Neural crest cell (in vitro differentiated cells): ENCODE measurements around the gene HARS1. TPM values are rescaled to one million over a fixed set of nuclear protein-coding genes. Genes with fewer than 3 reads are reported as not detected.
A peak's percentile ranks its signal among the peaks of the same experiment; 100 is the strongest.

Source experiments
- DNase-seq: peaks from one replicate; pipeline ENCODE4 v3.0.0; 2021; ENCODE audit warnings: low read depth, mixed read lengths, low spot score
- H3K27ac Mint-ChIP-seq: one replicate; pipeline ENCODE4 v1.8.0; 2021; ENCODE audit warnings: mild to moderate bottlenecking, mixed read lengths; ENCODE audit not compliant: unreplicated experiment
- H3K27me3 Mint-ChIP-seq: 2 replicates; pipeline ENCODE4 v1.8.0; 2021; ENCODE audit warnings: low read depth, mild to moderate bottlenecking, mixed read lengths
- H3K36me3 Mint-ChIP-seq: 2 replicates; pipeline ENCODE4 v1.8.0; 2021; ENCODE audit warnings: low read depth, mild to moderate bottlenecking, mixed read lengths
- H3K4me1 Mint-ChIP-seq: 2 replicates; pipeline ENCODE4 v1.8.0; 2021; ENCODE audit warnings: mixed read lengths
- H3K4me3 Mint-ChIP-seq: one replicate; pipeline ENCODE4 v1.8.0; 2021; ENCODE audit warnings: mild to moderate bottlenecking, mixed read lengths
- H3K9me3 Mint-ChIP-seq: 2 replicates; pipeline ENCODE4 v1.8.0; 2021; ENCODE audit warnings: mixed read lengths
- CTCF ChIP-seq: fragments of 200-600 bp; sonication (generic); conservative IDR thresholded peaks from 2 replicates; pipeline ENCODE4 v1.5.0; 2021; ENCODE audit warnings: antibody characterized with exemption, mild to moderate bottlenecking
- total RNA-seq: library from RNA; stranded (reverse); gene quantifications from 2 replicates; pipeline ENCODE4 v1.2.1, GENCODE V29; 2021

HARS1 gene
- total RNA-seq, 1 donor from 2014 or later = 98.7 TPM

DNA sequence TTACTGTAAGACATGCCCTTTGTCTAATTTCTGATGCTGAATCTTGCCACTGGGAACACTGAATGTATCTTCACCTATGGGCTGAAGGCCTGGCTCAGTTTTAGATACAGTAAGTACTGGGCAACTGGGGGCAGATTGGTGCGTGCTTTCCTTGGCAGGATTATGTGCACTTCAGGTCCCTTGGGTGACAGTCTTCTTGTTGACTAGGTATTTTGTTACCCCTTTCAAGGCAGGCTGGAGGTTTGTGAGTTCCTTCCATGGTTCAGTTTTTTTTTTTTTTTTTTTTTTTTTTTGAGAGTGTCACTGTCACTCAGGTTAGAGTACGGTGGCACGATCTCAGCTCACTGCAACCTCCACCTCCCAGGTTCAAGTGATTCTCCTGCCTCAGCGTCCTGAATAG lies 16.6 kb upstream of the HARS1 start:
- no peak for DNase-seq
- Mint-ChIP-seq H3K4me3 (peak overlapping the region; percentile 54), H3K27me3 (peaks cover 9% of the 10 kb centered on the region), H3K36me3 (peaks cover 6% of the 10 kb centered on the region), H3K9me3 (no peaks in the 10 kb centered on the region), H3K27ac (no peak overlapping the region), H3K4me1 (peaks cover 21% of the 10 kb centered on the region)
- TF ChIP-seq CTCF = no peak

DNA sequence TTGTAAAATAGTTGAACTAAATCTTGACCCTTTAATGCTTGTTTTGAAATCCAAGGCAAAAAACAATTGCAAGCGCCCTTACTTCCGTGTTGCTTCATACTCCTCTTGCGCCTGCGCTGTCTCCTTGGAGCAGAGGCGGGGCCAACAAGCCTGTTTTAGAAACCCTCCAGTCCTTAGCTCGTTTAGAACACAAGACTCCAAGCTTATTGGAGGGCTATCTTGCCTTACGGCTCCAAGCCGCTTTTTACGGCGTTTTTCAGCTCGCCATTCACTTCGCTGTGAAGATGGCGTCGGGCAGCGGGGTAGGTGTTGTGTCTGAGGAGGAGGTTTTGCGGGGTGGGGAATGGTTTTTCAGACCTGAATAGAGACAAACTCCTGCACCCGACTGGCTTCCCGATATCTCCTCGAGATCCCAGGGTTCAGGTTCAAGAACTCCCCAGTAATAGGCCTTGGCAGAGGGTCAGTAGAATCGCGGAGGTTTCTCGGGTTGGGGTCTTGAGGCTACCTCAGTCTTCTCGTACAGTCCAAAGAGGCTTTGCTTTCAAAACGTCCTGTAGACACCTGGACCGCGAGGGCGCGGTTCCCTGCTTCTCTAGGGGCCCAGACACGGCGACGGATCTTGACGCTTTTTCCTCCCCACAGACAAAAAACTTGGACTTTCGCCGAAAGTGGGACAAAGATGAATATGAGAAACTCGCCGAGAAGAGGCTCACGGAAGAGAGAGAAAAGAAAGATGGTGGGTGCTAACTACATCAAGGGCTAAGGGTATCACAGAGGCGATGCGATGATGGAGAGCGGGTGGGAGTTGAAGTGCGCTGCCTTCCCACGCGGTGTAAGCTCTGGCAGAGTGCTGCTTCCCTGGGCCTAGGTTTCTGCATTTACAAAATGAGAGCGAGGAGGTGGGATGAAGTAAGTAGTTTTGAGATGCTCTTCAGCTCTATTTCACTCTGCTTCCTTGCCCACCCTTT lies 9.3 kb upstream of the HARS1 start, which contains the start of gene ZMAT2:
ZMAT2 (plus strand) TSS at position 271 of the 968 bp plus-strand sequence; CDS start at position 285, 14 bp downstream.
- DNase-seq = peak; percentile 83
- Mint-ChIP-seq H3K27me3 (no peaks in the 10 kb centered on the region), H3K27ac (peak within 1 kb of the TSS; percentile 96), H3K9me3 (no peaks in the 10 kb centered on the region), H3K4me1 (peaks cover 21% of the 10 kb centered on the region), H3K4me3 (peak within 1 kb of the TSS; percentile 99), H3K36me3 (peaks cover 27% of the 10 kb centered on the region)
- TF ChIP-seq CTCF = no peak

- H3K9me3 Mint-ChIP-seq = no peaks in the 10 kb centered on the region
- DNase-seq = no peak
- peaks cover 28% of the 10 kb centered on the region for H3K36me3 Mint-ChIP-seq
- H3K4me1 Mint-ChIP-seq = peaks cover 29% of the 10 kb centered on the region
- H3K27ac Mint-ChIP-seq = no peak overlapping the region
- TF ChIP-seq CTCF = no peak
- no peaks in the 10 kb centered on the region for H3K27me3 Mint-ChIP-seq
- peak overlapping the region; percentile 62 for H3K4me3 Mint-ChIP-seq
Observed at GRCh38 chr5:140696891-140697492, 5.8 kb upstream of the HARS1 start.

GRCh38 chr5:140694276-140694675 lies 3.1 kb upstream of the HARS1 start:
- H3K4me3 Mint-ChIP-seq = peak overlapping the region; percentile 57
- H3K4me1 Mint-ChIP-seq = peaks cover 28% of the 10 kb centered on the region
- H3K9me3 Mint-ChIP-seq = no peaks in the 10 kb centered on the region
- H3K27me3 Mint-ChIP-seq = no peaks in the 10 kb centered on the region
- H3K27ac Mint-ChIP-seq = no peak overlapping the region
- TF ChIP-seq CTCF = no peak
- peaks cover 26% of the 10 kb centered on the region for H3K36me3 Mint-ChIP-seq
- no peak for DNase-seq

DNA sequence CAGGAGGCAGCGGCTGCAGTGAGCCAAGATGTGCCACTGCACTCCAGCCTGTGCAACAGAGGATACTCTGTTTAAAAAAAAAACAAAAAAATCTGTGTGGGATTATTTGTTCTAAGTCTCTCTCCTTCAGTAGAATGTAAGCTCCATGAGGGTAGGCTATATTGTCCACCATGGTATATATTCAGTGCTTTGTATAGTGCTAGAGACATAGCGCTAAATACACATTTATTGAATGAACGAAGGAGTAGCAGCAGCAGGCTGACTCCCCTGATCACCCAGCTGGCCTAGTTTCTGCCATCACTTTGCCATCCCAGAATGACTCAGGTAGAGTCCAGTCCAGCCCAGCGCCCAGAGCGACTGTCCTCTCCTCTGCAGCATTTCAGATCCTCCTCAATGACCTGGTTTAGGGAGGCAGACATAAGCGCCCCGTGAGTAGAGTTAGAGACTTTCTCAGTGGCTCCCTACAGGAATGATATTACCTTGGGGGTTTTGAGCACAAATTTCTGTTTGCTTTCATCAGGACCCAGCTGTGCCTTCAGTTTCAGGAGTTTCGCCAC lies 716 bp downstream of the HARS1 start:
- no peak for DNase-seq
- TF ChIP-seq CTCF = no peak
- peaks cover 7% of the 10 kb centered on the region for H3K36me3 Mint-ChIP-seq
- H3K27ac Mint-ChIP-seq = peak overlapping the region; percentile 99
- peak overlapping the region; percentile 100 for H3K4me3 Mint-ChIP-seq
- no peaks in the 10 kb centered on the region for H3K27me3 Mint-ChIP-seq
- peaks cover 32% of the 10 kb centered on the region for H3K4me1 Mint-ChIP-seq
- no peaks in the 10 kb centered on the region for H3K9me3 Mint-ChIP-seq
